ENCODE results near the gene STARD13. TPM values are rescaled to one million over a fixed set of nuclear protein-coding genes. Genes with fewer than 3 reads are reported as not detected.

Gene STARD13
- total RNA-seq, 1 donor from 2014 or later: 2.0 TPM

DNA sequence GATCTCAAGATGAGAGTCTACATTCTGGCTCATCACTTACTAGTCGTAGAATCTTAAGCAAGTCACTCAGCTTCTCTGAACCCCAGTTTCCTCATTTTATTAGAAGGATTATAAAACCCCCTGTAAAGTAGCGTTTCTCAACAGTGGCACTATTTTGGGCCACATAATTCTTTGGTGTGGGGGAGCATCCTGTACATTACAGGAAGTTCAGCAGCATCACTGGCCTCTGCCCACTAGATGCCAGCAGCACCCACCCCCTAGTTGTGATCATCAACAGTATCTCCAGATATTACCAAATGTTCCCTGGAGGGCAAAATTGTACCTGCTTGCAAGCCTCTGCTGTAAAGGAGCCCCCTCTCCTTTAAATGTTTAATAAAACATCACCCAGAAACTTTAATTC lies 22.6 kb downstream of the STARD13 start:
- Histone ChIP-seq H3K36me3 (no peaks in the 10 kb centered on the region), H4K20me1 (ENCODE audit: low read depth) (no peaks in the 10 kb centered on the region), H3K27ac (no peak overlapping the region), H2AFZ (replicated peaks) (no peak overlapping the region), H3K79me2 (ENCODE audit: low read depth) (no peaks in the 10 kb centered on the region), H3K9ac (no peak overlapping the region), H3K4me3 (no peak overlapping the region), H3K27me3 (no peaks in the 10 kb centered on the region), H3K4me1 (no peaks in the 10 kb centered on the region), H3K9me3 (ENCODE audit: low read depth) (no peaks in the 10 kb centered on the region), H3K4me2 (no peak overlapping the region), H3F3A (ENCODE audit: low read depth) (no peaks in the 10 kb centered on the region)
- Mint-ChIP-seq H3K9me3 (no peaks in the 10 kb centered on the region), H3K27me3 (ENCODE audit: insufficient read depth, low read depth) (peaks cover 2% of the 10 kb centered on the region), H3K27ac (no peak overlapping the region), H3K36me3 (no peaks in the 10 kb centered on the region), H3K4me1 (peaks cover 21% of the 10 kb centered on the region), H3K4me3 (no peak overlapping the region)
- TF ChIP-seq EZH2 (IDR thresholded peaks at IDR 0.05): no peak
- no peak for TF ChIP-seq CTCF (IDR thresholded peaks at IDR 0.05)
- no peak for TF ChIP-seq EZH2phosphoT487 (IDR thresholded peaks at IDR 0.05)
- no peak for DNase-seq (ENCODE audit: low spot score)

DNA sequence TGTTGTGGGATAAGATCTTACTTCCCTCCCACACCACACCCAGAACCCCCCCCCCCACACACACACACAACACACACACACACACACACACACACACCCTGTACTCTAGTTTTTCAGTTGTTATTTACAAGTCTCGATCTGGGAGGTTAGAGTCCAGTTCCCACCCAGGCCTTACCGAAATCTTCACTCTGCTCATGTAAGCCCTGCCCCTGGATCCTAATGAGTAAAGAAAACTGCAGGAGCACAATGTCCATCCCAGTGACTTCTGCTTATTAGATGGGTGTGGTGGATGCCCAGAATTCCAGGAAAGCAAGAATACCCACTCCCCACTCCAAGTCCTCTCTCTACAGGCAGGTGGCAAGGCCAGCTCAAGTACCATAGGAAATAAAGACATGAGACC lies 23.0 kb downstream of the STARD13 start:
- Histone ChIP-seq H3K79me2 (ENCODE audit: low read depth) (no peaks in the 10 kb centered on the region), H4K20me1 (ENCODE audit: low read depth) (no peaks in the 10 kb centered on the region), H3K9ac (no peak overlapping the region), H2AFZ (replicated peaks) (no peak overlapping the region), H3K36me3 (no peaks in the 10 kb centered on the region), H3K4me3 (no peak overlapping the region), H3K9me3 (ENCODE audit: low read depth) (no peaks in the 10 kb centered on the region), H3K27ac (no peak overlapping the region), H3K4me2 (no peak overlapping the region), H3K27me3 (no peaks in the 10 kb centered on the region), H3K4me1 (no peaks in the 10 kb centered on the region), H3F3A (ENCODE audit: low read depth) (no peaks in the 10 kb centered on the region)
- H3K4me1 Mint-ChIP-seq: peaks cover 23% of the 10 kb centered on the region
- TF ChIP-seq CTCF (IDR thresholded peaks at IDR 0.05) (no peak), EZH2 (IDR thresholded peaks at IDR 0.05) (no peak), EZH2phosphoT487 (IDR thresholded peaks at IDR 0.05) (no peak)
- H3K36me3 Mint-ChIP-seq: no peaks in the 10 kb centered on the region
- no peaks in the 10 kb centered on the region for H3K9me3 Mint-ChIP-seq
- no peak for DNase-seq (ENCODE audit: low spot score)
- no peak overlapping the region for H3K27ac Mint-ChIP-seq
- peaks cover 2% of the 10 kb centered on the region for H3K27me3 Mint-ChIP-seq (ENCODE audit: insufficient read depth, low read depth)
- peak overlapping the region; percentile 43 for H3K4me3 Mint-ChIP-seq

DNA sequence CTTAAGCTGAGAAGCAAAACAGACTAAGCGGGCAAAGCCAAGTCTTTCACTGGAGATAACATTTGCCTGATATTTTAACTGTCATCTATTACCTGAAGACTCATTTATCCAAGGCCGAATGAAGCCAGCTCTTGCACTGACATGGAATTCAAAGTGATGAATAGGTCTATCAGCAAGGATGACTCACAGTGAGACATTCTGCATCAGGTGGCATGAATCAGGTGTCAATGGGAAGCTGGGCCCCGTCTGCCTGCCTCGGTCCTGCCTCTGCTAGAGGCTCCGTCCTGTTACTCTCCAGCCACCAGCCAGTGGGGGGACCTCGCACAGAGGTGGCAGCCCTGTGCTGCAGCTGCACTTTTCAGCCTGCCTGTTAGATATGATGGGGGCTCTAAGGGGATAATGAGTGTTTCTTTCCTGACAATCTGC lies 23.5 kb downstream of the STARD13 start:
- no peak overlapping the region for H3K27ac ChIP-seq

More for the DNA sequence above, 23.5 kb downstream of the STARD13 start:
- H2AFZ ChIP-seq (replicated peaks): no peak overlapping the region
- no peak overlapping the region for H3K4me2 ChIP-seq
- Mint-ChIP-seq H3K27ac (no peak overlapping the region), H3K27me3 (ENCODE audit: insufficient read depth, low read depth) (peaks cover 2% of the 10 kb centered on the region), H3K4me3 (no peak overlapping the region), H3K9me3 (no peaks in the 10 kb centered on the region), H3K36me3 (no peaks in the 10 kb centered on the region), H3K4me1 (peaks cover 23% of the 10 kb centered on the region)
- peak; percentile 12 for DNase-seq (ENCODE audit: low spot score)
- H3K4me3 ChIP-seq: no peak overlapping the region
- TF ChIP-seq CTCF (IDR thresholded peaks at IDR 0.05): no peak
- no peak for TF ChIP-seq EZH2 (IDR thresholded peaks at IDR 0.05)
- TF ChIP-seq EZH2phosphoT487 (IDR thresholded peaks at IDR 0.05): no peak
- no peaks in the 10 kb centered on the region for H3K79me2 ChIP-seq (ENCODE audit: low read depth)
- H3K4me1 ChIP-seq: no peaks in the 10 kb centered on the region
- H3K36me3 ChIP-seq: no peaks in the 10 kb centered on the region
- H3F3A ChIP-seq (ENCODE audit: low read depth): no peaks in the 10 kb centered on the region
- no peaks in the 10 kb centered on the region for H3K9me3 ChIP-seq (ENCODE audit: low read depth)
- H3K9ac ChIP-seq: no peak overlapping the region
- no peaks in the 10 kb centered on the region for H3K27me3 ChIP-seq
- no peaks in the 10 kb centered on the region for H4K20me1 ChIP-seq (ENCODE audit: low read depth)
